GM12878 (cell line): Measurements from ENCODE around the gene NFASC. TPM values are rescaled to one million over a fixed set of nuclear protein-coding genes. Genes with fewer than 3 reads are reported as not detected.

Experiments
- ATAC-seq: fragments of 200-7000 bp; cut with Tn5 transposase; 3 replicates; pipeline ENCODE4 v1.9.1; 2020; ENCODE audit warnings: mild to moderate bottlenecking, moderate library complexity
- BruUV-seq: library from RNA; stranded (reverse); fragments of 400-500 nt; replicated peaks from 2 replicates; lab custom pipeline; 2021; lab: Mats Ljungman, UMichigan
- CTCF ChIA-PET: fragments of 300-600 bp; sonication (Branson Sonifier 250); formaldehyde crosslinking; extraction: SDS; loops from one replicate; lab custom pipeline; 2021; ENCODE audit warnings: inconsistent platforms; lab: Yijun Ruan, JAX
- POLR2A ChIA-PET: fragments of 350-600 bp; formaldehyde crosslinking; extraction: SDS; loops from one replicate; lab custom pipeline; 2021; ENCODE audit warnings: inconsistent platforms; lab: Charles Lee
- RAD21 ChIA-PET: fragments of 300-600 bp; sonication (Branson Sonifier 250); formaldehyde crosslinking; loops from one replicate; lab custom pipeline; 2023; ENCODE audit warnings: antibody characterized with exemption; ENCODE audit not compliant: unreplicated experiment; lab: Charles Lee
- SMC1A ChIA-PET: fragments of 300-600 bp; sonication (Branson Sonifier 250); formaldehyde crosslinking; loops from one replicate; lab custom pipeline; 2023; ENCODE audit not compliant: unreplicated experiment, uncharacterized antibody; lab: Charles Lee
- DNase-seq: peaks from one replicate; pipeline ENCODE4 v3.0.0-alpha.2; 2011; ENCODE audit warnings: low read depth, low spot score
- FAIRE-seq: peaks from 3 replicates; lab custom pipeline; 2011; peaks lifted over from hg19 to GRCh38; lab: Jason Lieb, UNC
- H2AFZ ChIP-seq: 2 replicates; pipeline ENCODE4 v1.6.0; 2011; ENCODE audit warnings: low read depth, low read length, control low read depth; ENCODE audit not compliant: control insufficient read depth
- H3K27ac ChIP-seq: 2 replicates; pipeline ENCODE4 v1.5.1; 2011; ENCODE audit warnings: control low read depth; ENCODE audit not compliant: control insufficient read depth, insufficient read depth
- H3K27me3 ChIP-seq, 2 experiments: replicated peaks in 1 of 2; 2 replicates each; pipeline versions ENCODE4 v1.6.0 to v1.6.1; 2011; ENCODE audit warnings: low read length in 1 of 2; ENCODE audit not compliant: control insufficient read depth in 2 of 2, insufficient read depth in 2 of 2
- H3K36me3 ChIP-seq, 2 experiments: 2 replicates each; pipeline ENCODE4 v1.5.1; 2011; ENCODE audit warnings: low read length in 1 of 2; ENCODE audit not compliant: control insufficient read depth in 2 of 2, insufficient read depth in 2 of 2
- H3K4me1 ChIP-seq: 2 replicates; pipeline ENCODE4 v1.6.1; 2011; ENCODE audit warnings: mild to moderate bottlenecking, low read length, moderate library complexity, mixed read lengths; ENCODE audit not compliant: control insufficient read depth, insufficient read depth
- H3K4me2 ChIP-seq: 2 replicates; pipeline ENCODE4 v1.6.0; 2011; ENCODE audit warnings: control low read depth; ENCODE audit not compliant: control insufficient read depth, insufficient read depth
- H3K4me3 ChIP-seq: fragments of 200-600 bp; sonication (generic); 2 replicates; pipeline ENCODE4 v1.5.1; 2016
- H3K79me2 ChIP-seq: 2 replicates; pipeline ENCODE4 v1.6.0; 2011; ENCODE audit warnings: low read length; ENCODE audit not compliant: control insufficient read depth, insufficient read depth
- H3K9ac ChIP-seq: 2 replicates; pipeline ENCODE4 v1.8.0; 2011; ENCODE audit warnings: low read length, control low read depth, mixed read lengths; ENCODE audit not compliant: control insufficient read depth, insufficient read depth
- H3K9me3 ChIP-seq: replicated peaks from 3 replicates; pipeline ENCODE4 v1.5.1; 2011; ENCODE audit warnings: mild to moderate bottlenecking, low read length; ENCODE audit not compliant: control insufficient read depth, insufficient read depth
- H4K20me1 ChIP-seq: 2 replicates; pipeline ENCODE4 v1.6.0; 2011; ENCODE audit not compliant: control insufficient read depth, insufficient read depth
- CBX3 ChIP-seq: fragments of 200-600 bp; sonication (generic); IDR thresholded peaks from 2 replicates; pipeline ENCODE4 v1.6.1; 2016; ENCODE audit warnings: low read depth, borderline replicate concordance
- CHD4 ChIP-seq: fragments of 200-600 bp; sonication (generic); IDR thresholded peaks from 2 replicates; pipeline ENCODE4 v1.6.1; 2016; ENCODE audit warnings: mild to moderate bottlenecking
- IRF4 ChIP-seq: IDR thresholded peaks from 2 replicates; pipeline ENCODE4 v1.6.1; 2011; ENCODE audit warnings: low read depth, low read length
- NR2F1 ChIP-seq: fragments of 450-650 bp; conservative IDR thresholded peaks from 2 replicates; pipeline ENCODE4 v1.6.1; 2017; ENCODE audit warnings: mild to moderate bottlenecking
- WGBS: methylation state at CpG from one replicate; pipeline ENCODE4 v1.1.6; 2016; ENCODE audit warnings: low lambda C conversion rate; ENCODE audit not compliant: insufficient replicate concordance, insufficient coverage; ENCODE audit errors: missing lambda C conversion rate; 5-methylcytosine and 5-hydroxymethylcytosine counted together
- in situ Hi-C: fragments of 300-500 bp; cut with MboI; formaldehyde crosslinking; loops from 9 replicates; pipeline ENCODE4 v1.14.3; 2018; ENCODE audit warnings: mixed read lengths
- intact Hi-C: fragments of 100-400 bp; cut with micrococcal nuclease; formaldehyde crosslinking; loops from one replicate; pipeline ENCODE4 v1.14.2; 2022; ENCODE audit not compliant: unreplicated experiment
- polyA plus RNA-seq, 11 experiments: library from polyadenylated mRNA; depleted of rRNA in 4 of 11; unstranded in 6 of 11; stranded (reverse) in 5 of 11; fragments of >200 nt; fragmentation: Nextera tagmentation in 4 of 11; fragmentation: Illumina TruSeq in 1 of 11; extraction: Ambion mirVana in 4 of 11; extraction: Trizol in 1 of 11; gene quantifications; 1 replicate in 1 of 11; 2 replicates in 10 of 11; pipeline versions ENCODE4 v1.2.1 to v1.2.3, GENCODE V29; 2011 to 2016; ENCODE audit warnings: inconsistent platforms in 2 of 11, missing spikeins in 2 of 11, low read depth in 1 of 11
- total RNA-seq, 4 experiments: library from RNA; depleted of rRNA in 3 of 4; stranded (reverse); fragments of >200 nt in 3 of 4; fragmentation: Illumina TruSeq in 1 of 4; extraction: Trizol in 1 of 4; gene quantifications; 2 replicates each; pipeline versions ENCODE4 v1.2.1 to v1.2.3, GENCODE V29; 2013 to 2021
- TF ChIP-seq, protein P1 (sequence below): fragments of 450-650 bp; IDR thresholded peaks from 2 replicates; pipeline ENCODE4 v1.6.1; 2017; ENCODE audit warnings: mild to moderate bottlenecking, low read depth, inconsistent platforms; ENCODE audit not compliant: poor library complexity, severe bottlenecking
- TF ChIP-seq, protein P2 (sequence below): IDR thresholded peaks from 2 replicates; pipeline ENCODE4 v1.6.1; 2011; ENCODE audit warnings: low read depth, mild to moderate bottlenecking, low read length, moderate library complexity, borderline replicate concordance; ENCODE audit errors: extremely low read depth

NFASC gene
- total and polyA plus RNA-seq, 10 of the 15 experiments (the other 5 are each of a cell fraction or from before 2014, with no cell fraction given) = 0.04 to 0.31 (median 0.12) TPM; not detected in 4

DNA sequence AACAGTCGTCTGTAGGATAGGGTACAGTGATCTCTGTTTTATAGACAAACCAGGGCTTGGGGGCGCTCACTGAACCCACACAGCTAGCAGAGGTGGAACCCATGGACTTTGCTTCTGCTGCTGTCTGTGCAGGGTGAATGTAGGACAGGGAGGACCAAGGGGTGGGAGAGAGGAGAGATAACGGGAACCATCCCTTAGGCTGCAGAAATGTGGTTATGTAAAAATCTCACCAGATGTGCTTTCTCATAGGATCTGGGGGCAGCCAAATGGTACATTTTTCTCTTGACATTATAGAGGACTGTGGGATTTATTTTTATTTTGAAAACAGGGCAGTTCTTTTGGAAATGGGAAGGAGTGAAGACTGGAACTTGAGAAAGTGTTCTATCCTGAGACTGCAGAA, 8.7 kb downstream of the NFASC start (continued):
- TF ChIP-seq, protein P1, sequence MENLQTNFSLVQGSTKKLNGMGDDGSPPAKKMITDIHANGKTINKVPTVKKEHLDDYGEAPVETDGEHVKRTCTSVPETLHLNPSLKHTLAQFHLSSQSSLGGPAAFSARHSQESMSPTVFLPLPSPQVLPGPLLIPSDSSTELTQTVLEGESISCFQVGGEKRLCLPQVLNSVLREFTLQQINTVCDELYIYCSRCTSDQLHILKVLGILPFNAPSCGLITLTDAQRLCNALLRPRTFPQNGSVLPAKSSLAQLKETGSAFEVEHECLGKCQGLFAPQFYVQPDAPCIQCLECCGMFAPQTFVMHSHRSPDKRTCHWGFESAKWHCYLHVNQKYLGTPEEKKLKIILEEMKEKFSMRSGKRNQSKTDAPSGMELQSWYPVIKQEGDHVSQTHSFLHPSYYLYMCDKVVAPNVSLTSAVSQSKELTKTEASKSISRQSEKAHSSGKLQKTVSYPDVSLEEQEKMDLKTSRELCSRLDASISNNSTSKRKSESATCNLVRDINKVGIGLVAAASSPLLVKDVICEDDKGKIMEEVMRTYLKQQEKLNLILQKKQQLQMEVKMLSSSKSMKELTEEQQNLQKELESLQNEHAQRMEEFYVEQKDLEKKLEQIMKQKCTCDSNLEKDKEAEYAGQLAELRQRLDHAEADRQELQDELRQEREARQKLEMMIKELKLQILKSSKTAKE = no peak
- no peak for TF ChIP-seq CBX3
- TF ChIP-seq, protein P2, sequence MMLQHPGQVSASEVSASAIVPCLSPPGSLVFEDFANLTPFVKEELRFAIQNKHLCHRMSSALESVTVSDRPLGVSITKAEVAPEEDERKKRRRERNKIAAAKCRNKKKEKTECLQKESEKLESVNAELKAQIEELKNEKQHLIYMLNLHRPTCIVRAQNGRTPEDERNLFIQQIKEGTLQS = no peak
- no peak for TF ChIP-seq IRF4

DNA sequence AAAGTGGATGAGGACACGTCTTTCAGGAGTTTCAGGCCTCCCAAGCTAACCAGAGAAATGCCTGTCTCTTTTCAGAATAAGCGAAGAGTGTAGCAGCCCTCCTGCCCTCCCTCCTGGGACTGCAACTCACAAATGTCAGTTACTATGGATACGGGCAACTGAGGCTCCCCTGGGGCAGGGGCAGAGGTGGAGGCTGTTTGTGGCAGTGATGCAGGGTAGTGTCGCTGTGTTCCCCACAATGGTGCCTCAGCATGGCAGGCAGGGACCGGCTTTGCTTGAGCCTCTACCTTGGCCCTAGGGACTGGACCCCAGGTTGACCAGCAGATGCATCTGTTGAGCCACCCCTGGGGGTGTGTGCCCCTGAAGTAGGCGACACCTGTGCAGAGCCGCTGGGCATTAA, 10.2 kb downstream of the NFASC start:
- H4K20me1 ChIP-seq = no peaks in the 10 kb centered on the region
- ChIA-PET POLR2A (no interaction called here), SMC1A (no interaction called here), RAD21 (no interaction called here), CTCF (no interaction called here)
- H3K4me1 ChIP-seq = no peaks in the 10 kb centered on the region
- no peaks in the 10 kb centered on the region for H3K79me2 ChIP-seq
- no peak for FAIRE-seq
- no peak overlapping the region for H2AFZ ChIP-seq
- ATAC-seq = no peak
- no peaks in the 10 kb centered on the region for H3K36me3 ChIP-seq
- no peak overlapping the region for H3K27ac ChIP-seq
- no peaks in the 10 kb centered on the region for H3K9me3 ChIP-seq
- H3K4me2 ChIP-seq = no peak overlapping the region
- no peak for DNase-seq
- no TSS peak for BruUV-seq
- H3K27me3 ChIP-seq = peaks cover 0 to 2% of the 10 kb centered on the region in 2 experiments; a peak in 3 of 4 replicates
- no peak overlapping the region for H3K9ac ChIP-seq
- intact Hi-C loops = no loop called here
- WGBS = 34% methylated on average over 7 of the region's 7 CpGs
- no peak for TF ChIP-seq CHD4
- no peak for TF ChIP-seq NR2F1
- TF ChIP-seq, all 136 proteins: peak for 0
- in situ Hi-C loops = no loop called here
- no peak overlapping the region for H3K4me3 ChIP-seq
